Stomach (tissue), 9 donors: ENCODE results near the gene PDIK1L. TPM values are rescaled to one million over a fixed set of nuclear protein-coding genes. Genes with fewer than 3 reads are reported as not detected.

Source experiments
- DNase-seq, 2 donors: peaks; one replicate each; pipeline versions ENCODE4 v3.0.0 to v3.0.0-alpha.2; 2013 to 2019
- H3K27ac ChIP-seq, 5 donors: fragments of 200-600 bp in 4 of 5; sonication (generic) in 4 of 5; one replicate each; pipeline ENCODE4 v1.5.1; 2013 to 2019; ENCODE audit warnings: mild to moderate bottlenecking in 1 of 5, moderate library complexity in 1 of 5
- H3K27me3 ChIP-seq, 3 donors: fragments of 200-600 bp; sonication (generic); one replicate each; pipeline ENCODE4 v1.5.1; 2017 to 2019; ENCODE audit warnings: mixed run types in 1 of 3
- H3K36me3 ChIP-seq, 4 donors: fragments of 200-600 bp; sonication (generic); 1 replicate in 3 of 4; 2 replicates in 1 of 4; pipeline ENCODE4 v1.5.1; 2016 to 2019
- H3K4me1 ChIP-seq, 4 donors: fragments of 200-600 bp; sonication (generic); one replicate each; pipeline ENCODE4 v1.5.1; 2016 to 2019
- H3K4me3 ChIP-seq, 4 donors: fragments of 200-600 bp; sonication (generic) in 3 of 4; one replicate each; pipeline ENCODE4 v1.5.1; 2016 to 2019; ENCODE audit warnings: mild to moderate bottlenecking in 1 of 4
- H3K9me3 ChIP-seq, 4 donors: fragments of 200-600 bp; sonication (generic); one replicate each; pipeline ENCODE4 v1.5.1; 2016 to 2019
- POLR2AphosphoS5 ChIP-seq, 3 donors: sonication (generic); formaldehyde crosslinking; IDR thresholded peaks; one replicate each; pipeline ENCODE4 v1.6.1; 2016; ENCODE audit warnings: antibody characterized with exemption in 3 of 3
- WGBS, 5 donors: extraction: QIAGEN DNeasy Blood & Tissue Kit in 3 of 5; methylation state at CpG; one replicate each; pipeline versions ENCODE4 v1.1.5 to v1.1.7; 2013 to 2018; 5-methylcytosine and 5-hydroxymethylcytosine counted together
- intact Hi-C: fragments of 100-400 bp; cut with DNase I; formaldehyde crosslinking; loops from one replicate; pipeline ENCODE4 v1.15.1; 2023; ENCODE audit warnings: low total_unique reads
- polyA plus RNA-seq, 3 donors: library from polyadenylated mRNA; stranded (reverse); fragments of 200-250 nt; gene quantifications; one replicate each; pipeline ENCODE4 v1.2.3, GENCODE V29; 2013
- total RNA-seq, 5 donors: library from RNA; depleted of rRNA; stranded (reverse); fragments of >200 nt; gene quantifications; one replicate each; pipeline versions ENCODE4 v1.1.0 to v1.2.3, GENCODE V29; 2014 to 2016
- donor health status: healthy with polysubstance abuse.
- donor health status: Bipolar disorder and iron deficiency.
- donor health status: healthy.

Gene PDIK1L
- total and polyA plus RNA-seq, 8 donors: 1.8 to 33.8 (median 3.7) TPM

DNA sequence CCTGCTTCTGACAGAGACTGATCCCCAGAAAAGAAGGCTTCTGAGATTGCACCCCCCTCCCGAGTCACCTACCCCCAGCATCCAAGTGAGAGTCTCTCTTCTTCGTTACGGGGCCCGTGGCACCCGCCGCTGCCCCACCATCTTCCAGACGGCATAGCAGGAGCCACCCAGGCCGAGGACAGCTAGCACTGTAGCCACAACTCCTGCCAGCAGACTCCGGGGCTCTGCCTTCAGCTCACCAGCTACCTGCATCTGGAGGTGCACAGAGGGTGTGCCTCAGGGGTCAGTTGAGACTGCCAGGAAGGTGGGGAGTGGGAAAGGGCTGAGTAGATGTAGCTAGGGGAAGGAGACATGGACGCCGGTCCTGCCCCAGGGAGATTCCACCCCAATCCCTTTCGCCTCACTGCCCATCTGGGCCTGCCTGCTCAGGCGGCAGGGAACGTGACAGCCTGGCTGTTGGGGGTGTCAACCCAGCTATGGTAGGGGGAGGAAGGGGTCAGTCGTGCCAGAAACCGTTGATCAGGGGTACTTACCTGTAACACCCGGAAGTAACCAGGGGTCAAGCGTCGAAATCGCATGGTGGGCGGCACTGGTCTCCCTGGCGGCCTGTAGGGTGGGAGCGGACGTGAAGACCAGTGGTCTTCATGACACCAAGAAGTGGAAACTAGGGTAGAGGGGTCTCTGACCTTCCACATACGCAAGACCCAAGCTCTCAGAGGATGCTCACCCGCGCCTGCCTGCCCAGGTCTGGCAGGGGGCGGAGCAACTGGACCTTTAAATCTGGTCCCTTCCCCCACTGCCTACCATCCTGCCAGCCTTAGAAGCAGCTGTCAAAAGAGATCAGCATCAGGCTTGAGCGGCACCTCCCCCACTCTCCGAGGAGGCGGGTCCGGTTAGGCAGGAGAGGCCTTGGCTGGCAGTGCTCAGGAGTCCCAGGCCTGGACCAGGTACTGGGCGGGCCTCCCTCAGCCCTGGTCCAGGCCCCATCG is 59.8 kb downstream of the PDIK1L start, which contains the start of gene ZNF593OS:
Gene ZNF593OS (minus strand): TSS at position 749 of the 989 bp plus-strand sequence. CDS start 171 bp downstream, at position 578.
- 91 to 93% (median 92%) methylated on average over 32 to 34 of the region's 34 CpGs for WGBS, 5 donors
- H3K4me3 ChIP-seq: peak within 1 kb of the TSS; percentile 75 to 93 (median 84)
- no peak for DNase-seq
- no peaks in the 10 kb centered on the region for H3K9me3 ChIP-seq
- peak within 1 kb of the TSS in 2 of 5 donors; percentile 85 to 91 for H3K27ac ChIP-seq
- H3K27me3 ChIP-seq: no peaks in the 10 kb centered on the region
- intact Hi-C loops: no loop called here
- TF ChIP-seq POLR2AphosphoS5 (IDR thresholded peaks at IDR 0.05): no peak
- peaks cover 0 to 10% (median 5%) of the 10 kb centered on the region in 4 donors for H3K36me3 ChIP-seq
- peaks cover 12 to 24% (median 22%) of the 10 kb centered on the region in 4 donors for H3K4me1 ChIP-seq

Other genes with a start within 250 kb of the PDIK1L start
- gene PAQR7, start 236.1 kb upstream of the PDIK1L start, total RNA-seq: 1 to 10 TPM; 1.8 to 9.9 (median 5.3) TPM
- 10 to 100 TPM in 1 of 3 donors, 1 to 10 TPM in 2; 4.3 to 10.5 (median 5.4) TPM for gene PAQR7, start 236.1 kb upstream of the PDIK1L start, polyA plus RNA-seq
- gene STMN1, start 205.4 kb upstream of the PDIK1L start, total RNA-seq: 10 to 100 TPM; 25.9 to 74.2 (median 44.6) TPM
- gene STMN1, start 205.4 kb upstream of the PDIK1L start, polyA plus RNA-seq: 100 to 1,000 TPM in 2 of 3 donors, 10 to 100 TPM in 1; 79.0 to 109 (median 108) TPM
- 10 to 100 TPM in 3 of 5 donors, 1 to 10 TPM in 1, under 1 TPM in 1; 0.58 to 25.5 (median 14.9) TPM for gene PAFAH2, start 113.8 kb upstream of the PDIK1L start, total RNA-seq
- gene PAFAH2, start 113.8 kb upstream of the PDIK1L start, polyA plus RNA-seq: 10 to 100 TPM in 2 of 3 donors, 1 to 10 TPM in 1; 6.5 to 13.3 (median 12.8) TPM
- gene EXTL1, start 90.0 kb upstream of the PDIK1L start, total RNA-seq: 10 to 100 TPM in 1 of 5 donors, under 1 TPM in 1, not detected in 3; 0.18 to 26.3 TPM
- gene EXTL1, start 90.0 kb upstream of the PDIK1L start, polyA plus RNA-seq: under 1 TPM in 2 of 3 donors, not detected in 1; 0.18 to 0.44 TPM
- gene SLC30A2, start 65.7 kb upstream of the PDIK1L start, total RNA-seq: 1 to 10 TPM in 1 of 5 donors, not detected in 4; 2.0 TPM
- under 1 TPM in 2 of 3 donors, not detected in 1; 0.30 to 0.46 TPM for gene SLC30A2, start 65.7 kb upstream of the PDIK1L start, polyA plus RNA-seq
- under 1 TPM in 1 of 5 donors, not detected in 4; 0.37 TPM for gene TRIM63, start 44.2 kb upstream of the PDIK1L start, total RNA-seq
- gene TRIM63, start 44.2 kb upstream of the PDIK1L start, polyA plus RNA-seq: 1 to 10 TPM in 1 of 3 donors, under 1 TPM in 2; 0.40 to 6.0 (median 0.44) TPM
- 10 to 100 TPM in 1 of 5 donors, 1 to 10 TPM in 1, not detected in 3; 1.3 to 15.6 TPM for gene FAM110D, start 47.3 kb downstream of the PDIK1L start, total RNA-seq
- 1 to 10 TPM in 2 of 3 donors, under 1 TPM in 1; 1.00 to 2.7 (median 1.4) TPM for gene FAM110D, start 47.3 kb downstream of the PDIK1L start, polyA plus RNA-seq
- gene C1orf232, start 57.1 kb downstream of the PDIK1L start, total RNA-seq: not detected
- gene C1orf232, start 57.1 kb downstream of the PDIK1L start, polyA plus RNA-seq: not detected
- 10 to 100 TPM in 4 of 5 donors, not detected in 1; 10.6 to 74.1 (median 39.3) TPM for gene ZNF593, start 58.1 kb downstream of the PDIK1L start, total RNA-seq
- 100 to 1,000 TPM; 101 to 138 (median 133) TPM for gene ZNF593, start 58.1 kb downstream of the PDIK1L start, polyA plus RNA-seq
- gene ZNF593OS, start 60.0 kb downstream of the PDIK1L start, total RNA-seq: not detected
- gene ZNF593OS, start 60.0 kb downstream of the PDIK1L start, polyA plus RNA-seq: under 1 TPM in 2 of 3 donors, not detected in 1; 0.30 to 0.76 TPM
- 10 to 100 TPM; 13.6 to 70.3 (median 27.7) TPM for gene CNKSR1, start 65.7 kb downstream of the PDIK1L start, total RNA-seq
- gene CNKSR1, start 65.7 kb downstream of the PDIK1L start, polyA plus RNA-seq: 10 to 100 TPM; 10.4 to 23.0 (median 13.3) TPM
- gene CATSPER4, start 78.8 kb downstream of the PDIK1L start, total RNA-seq: not detected
- not detected for gene CATSPER4, start 78.8 kb downstream of the PDIK1L start, polyA plus RNA-seq
- gene CEP85, start 122.4 kb downstream of the PDIK1L start, total RNA-seq: 10 to 100 TPM in 3 of 5 donors, 1 to 10 TPM in 1, under 1 TPM in 1; 0.58 to 21.0 (median 10.3) TPM
- 1 to 10 TPM; 2.1 to 5.3 (median 2.7) TPM for gene CEP85, start 122.4 kb downstream of the PDIK1L start, polyA plus RNA-seq
- 100 to 1,000 TPM in 1 of 5 donors, 10 to 100 TPM in 3, 1 to 10 TPM in 1; 7.2 to 102 (median 29.5) TPM for gene SH3BGRL3, start 168.3 kb downstream of the PDIK1L start, total RNA-seq
- 100 to 1,000 TPM; 142 to 267 (median 227) TPM for gene SH3BGRL3, start 168.3 kb downstream of the PDIK1L start, polyA plus RNA-seq
- 10 to 100 TPM in 3 of 5 donors, 1 to 10 TPM in 2; 7.3 to 12.9 (median 12.2) TPM for gene UBXN11, start 194.8 kb downstream of the PDIK1L start, total RNA-seq
- gene UBXN11, start 194.8 kb downstream of the PDIK1L start, polyA plus RNA-seq: 10 to 100 TPM; 14.4 to 26.3 (median 19.3) TPM
- gene CD52, start 206.1 kb downstream of the PDIK1L start, total RNA-seq: 10 to 100 TPM in 2 of 5 donors, 1 to 10 TPM in 1, not detected in 2; 5.1 to 15.2 (median 10.7) TPM
- gene CD52, start 206.1 kb downstream of the PDIK1L start, polyA plus RNA-seq: 10 to 100 TPM; 27.3 to 68.2 (median 48.7) TPM
- 10 to 100 TPM in 1 of 5 donors, 1 to 10 TPM in 3, under 1 TPM in 1; 0.92 to 12.7 (median 2.3) TPM for gene CRYBG2, start 242.3 kb downstream of the PDIK1L start, total RNA-seq
- 10 to 100 TPM in 1 of 3 donors, 1 to 10 TPM in 1, under 1 TPM in 1; 0.15 to 66.8 (median 4.0) TPM for gene CRYBG2, start 242.3 kb downstream of the PDIK1L start, polyA plus RNA-seq